ENCODE data around the gene RALGAPB. TPM values are rescaled to one million over a fixed set of nuclear protein-coding genes. Genes with fewer than 3 reads are reported as not detected.

The RALGAPB gene
- polyA plus RNA-seq, 1 donor = 20.0 TPM

GRCh38 chr20:38547288-38548085, 74.8 kb downstream of the RALGAPB start:
- no peak for DNase-seq (ENCODE audit: low read depth)

- DNase-seq (ENCODE audit: low read depth) = no peak
These were observed 75.9 kb downstream of the RALGAPB start for GRCh38 chr20:38548356-38549083.

GRCh38 chr20:38550274-38550673, 77.6 kb downstream of the RALGAPB start:
- DNase-seq (ENCODE audit: low read depth) = no peak

- no peak for DNase-seq (ENCODE audit: low read depth)
These were observed 78.5 kb downstream of the RALGAPB start for GRCh38 chr20:38551056-38551626.

GRCh38 chr20:38554986-38555385, 82.3 kb downstream of the RALGAPB start:
- no peak for DNase-seq (ENCODE audit: low read depth)

- DNase-seq (ENCODE audit: low read depth) = no peak
These were observed 82.8 kb downstream of the RALGAPB start for GRCh38 chr20:38555395-38555794.

- no peak for DNase-seq (ENCODE audit: low read depth)
These were observed 84.5 kb downstream of the RALGAPB start for GRCh38 chr20:38557174-38557573.

GRCh38 chr20:38558596-38559360, 86.1 kb downstream of the RALGAPB start:
- no peak for DNase-seq (ENCODE audit: low read depth)

GRCh38 chr20:38559764-38560163, 87.1 kb downstream of the RALGAPB start:
- DNase-seq (ENCODE audit: low read depth) = no peak

GRCh38 chr20:38563802-38564431, 91.3 kb downstream of the RALGAPB start:
- DNase-seq (ENCODE audit: low read depth) = no peak

GRCh38 chr20:38564680-38565079, 92.0 kb downstream of the RALGAPB start:
- no peak for DNase-seq (ENCODE audit: low read depth)

GRCh38 chr20:38566036-38566598, 93.5 kb downstream of the RALGAPB start:
- DNase-seq (ENCODE audit: low read depth) = no peak

GRCh38 chr20:38569747-38570525, 97.3 kb downstream of the RALGAPB start:
- DNase-seq (ENCODE audit: low read depth) = no peak

- no peak for DNase-seq (ENCODE audit: low read depth)
These were observed 100.8 kb downstream of the RALGAPB start for GRCh38 chr20:38573413-38573812.

GRCh38 chr20:38579219-38579910, 106.7 kb downstream of the RALGAPB start:
- DNase-seq (ENCODE audit: low read depth) = no peak

- no peak for DNase-seq (ENCODE audit: low read depth)
These were observed 107.3 kb downstream of the RALGAPB start for GRCh38 chr20:38579921-38580320.

GRCh38 chr20:38581013-38581412, 108.4 kb downstream of the RALGAPB start, which contains the start of gene ADIG:
Gene ADIG, plus strand, starts transcription at chr20:38581197. Its CDS starts 54 bp downstream, at chr20:38581251.
- no peak for DNase-seq (ENCODE audit: low read depth)

- DNase-seq (ENCODE audit: low read depth) = no peak
These were observed 109.3 kb downstream of the RALGAPB start for GRCh38 chr20:38581830-38582358.

- DNase-seq (ENCODE audit: low read depth) = no peak
These were observed 110.7 kb downstream of the RALGAPB start for GRCh38 chr20:38583306-38583705.

All from forelimb muscle (tissue), 1 donor.